Fibroblast of skin of right biceps (primary cell): ENCODE results near the gene C6orf62.
"Not testable (repeated sequence)": the region's sequence is repeated elsewhere in the genome, so short reads cannot be mapped to it uniquely, and the experiment has no call there.

Source experiments
- DNase-seq: peaks from one replicate; pipeline ENCODE4 v3.0.0-alpha.2; 2013

Gene C6orf62

GRCh38 chr6:24696097-24696496 lies 22.9 kb downstream of the C6orf62 start:
- no peak for DNase-seq

- DNase-seq = peak; percentile 38
These were observed 23.3 kb downstream of the C6orf62 start for GRCh38 chr6:24695635-24696034.

- no peak for DNase-seq
These were observed 24.8 kb downstream of the C6orf62 start for GRCh38 chr6:24694198-24694597.

- DNase-seq = no peak
These were observed 25.9 kb downstream of the C6orf62 start for GRCh38 chr6:24692848-24693592.

- no peak for DNase-seq
These were observed 26.5 kb downstream of the C6orf62 start for GRCh38 chr6:24692415-24692814.

- DNase-seq = no peak
These were observed 27.0 kb downstream of the C6orf62 start for GRCh38 chr6:24692003-24692402.

- DNase-seq = no peak
These were observed 27.4 kb downstream of the C6orf62 start for GRCh38 chr6:24691550-24691949.

- no peak for DNase-seq
These were observed 28.4 kb downstream of the C6orf62 start for GRCh38 chr6:24690593-24690992.

GRCh38 chr6:24689964-24690363 lies 29.0 kb downstream of the C6orf62 start:
- peak; percentile 35 for DNase-seq

- DNase-seq = no peak
These were observed 32.0 kb downstream of the C6orf62 start for GRCh38 chr6:24686946-24687345.

- no peak for DNase-seq
These were observed 32.5 kb downstream of the C6orf62 start for GRCh38 chr6:24686408-24686807.

- no peak for DNase-seq
These were observed 35.4 kb downstream of the C6orf62 start for GRCh38 chr6:24683297-24684296.

GRCh38 chr6:24680582-24680981 lies 38.4 kb downstream of the C6orf62 start:
- no peak for DNase-seq

- DNase-seq = not testable (repeated sequence)
These were observed 40.1 kb downstream of the C6orf62 start for GRCh38 chr6:24678792-24679352.

GRCh38 chr6:24673625-24674024 lies 45.3 kb downstream of the C6orf62 start:
- DNase-seq = no peak

GRCh38 chr6:24672620-24673182 lies 46.3 kb downstream of the C6orf62 start:
- no peak for DNase-seq

- DNase-seq = not testable (repeated sequence)
These were observed 47.9 kb downstream of the C6orf62 start for GRCh38 chr6:24671077-24671476.

- not testable (repeated sequence) for DNase-seq
These were observed 48.5 kb downstream of the C6orf62 start for GRCh38 chr6:24670492-24670891.

GRCh38 chr6:24668997-24669361 lies 50.0 kb downstream of the C6orf62 start:
- no peak for DNase-seq

GRCh38 chr6:24668066-24668996 lies 50.6 kb downstream of the C6orf62 start:
- DNase-seq = not testable (repeated sequence)

GRCh38 chr6:24667378-24667803 lies 51.6 kb downstream of the C6orf62 start:
- no peak for DNase-seq
